Measurements from ENCODE around the gene STX18.
"Not testable (repeated sequence)": the region's sequence is repeated elsewhere in the genome, so short reads cannot be mapped to it uniquely, and the experiment has no call there.

Gene STX18

DNA sequence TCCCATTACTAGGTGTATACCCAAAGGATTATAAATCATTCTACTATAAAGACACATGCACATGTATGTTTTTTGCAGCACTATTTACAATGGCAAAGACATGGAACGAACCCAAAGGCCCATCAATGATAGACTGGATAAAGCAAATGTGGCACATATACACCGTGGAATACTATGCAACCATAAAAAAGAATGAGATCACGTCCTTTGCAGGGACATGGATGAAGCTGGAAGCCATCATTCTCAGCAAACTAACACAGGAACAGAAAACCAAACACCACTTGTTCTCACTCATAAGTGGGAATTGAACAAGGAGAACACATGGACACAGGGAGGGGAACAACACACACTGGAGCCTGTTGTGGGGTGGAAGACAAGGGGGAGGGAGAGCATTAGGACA is 31.2 kb downstream of the STX18 start:
- not testable (repeated sequence) for DNase-seq (ENCODE audit: low read depth in 2 of 2)

GRCh38 chr4:4509521-4509920 is 32.3 kb downstream of the STX18 start:
- DNase-seq (ENCODE audit: low read depth in 2 of 2): no peak

DNA sequence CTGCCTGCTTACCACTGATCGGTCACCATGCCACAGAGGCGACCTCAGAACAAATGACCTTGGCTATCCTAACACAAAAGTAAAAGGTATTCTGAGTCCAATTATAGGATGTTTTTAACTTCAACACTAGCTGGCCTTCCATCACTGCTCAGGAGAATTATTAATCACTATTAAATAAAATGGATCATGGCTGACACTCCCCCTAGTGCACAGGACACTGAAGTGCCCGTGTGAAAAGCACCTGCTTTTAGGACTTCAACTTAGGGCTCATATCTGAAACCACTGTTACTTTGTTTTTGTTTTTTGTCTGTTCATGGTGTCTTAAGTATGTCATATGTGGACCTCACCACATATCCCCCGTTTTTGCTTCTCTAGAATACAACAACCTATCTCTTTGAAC is 33.9 kb downstream of the STX18 start:
- no peak for DNase-seq (ENCODE audit: low read depth in 2 of 2)

- DNase-seq (ENCODE audit: low read depth in 2 of 2): no peak
Observed at GRCh38 chr4:4507403-4507802, 34.4 kb downstream of the STX18 start.

- DNase-seq (ENCODE audit: low read depth in 2 of 2): no peak
Observed at GRCh38 chr4:4506961-4507360, 34.9 kb downstream of the STX18 start.

DNA sequence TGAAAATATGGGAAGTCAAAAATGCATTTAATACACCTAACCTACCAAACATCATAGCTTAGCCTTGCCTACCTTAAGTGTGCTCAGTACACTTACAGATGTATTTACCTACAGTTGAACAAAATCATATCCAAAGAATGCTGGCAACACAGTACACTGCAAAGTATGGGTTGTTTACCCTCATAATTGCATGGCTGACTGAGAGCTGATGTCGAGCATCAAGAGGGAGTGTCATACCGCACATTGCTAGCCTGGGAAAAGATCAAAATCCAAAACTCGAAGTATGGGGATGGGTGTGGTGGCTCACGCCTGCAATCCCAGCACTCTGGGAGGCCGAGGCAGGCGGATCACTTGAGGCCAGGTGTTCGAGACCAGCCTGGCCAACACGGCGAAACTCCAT is 36.6 kb downstream of the STX18 start:
- not testable (repeated sequence) for DNase-seq (ENCODE audit: low read depth in 2 of 2)

DNA sequence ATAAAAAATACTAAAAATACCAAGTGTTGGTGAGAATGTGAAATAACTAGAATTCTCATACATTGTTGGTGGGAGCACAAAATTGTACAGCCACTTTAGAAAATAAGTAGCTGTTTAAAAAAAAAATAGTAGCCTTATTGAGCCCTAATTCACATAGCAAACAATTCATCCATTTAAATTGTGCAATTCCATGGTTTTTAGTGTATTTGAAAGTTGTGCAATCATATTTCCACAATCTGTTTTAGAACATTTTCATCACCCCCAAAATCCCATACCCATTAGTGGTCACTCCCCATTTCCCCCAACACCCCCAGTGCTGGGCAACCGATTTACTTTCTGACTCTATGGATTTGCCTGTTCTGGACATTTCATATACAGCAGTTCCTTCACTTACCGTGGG is 37.1 kb downstream of the STX18 start:
- DNase-seq (ENCODE audit: low read depth in 2 of 2): no peak

DNA sequence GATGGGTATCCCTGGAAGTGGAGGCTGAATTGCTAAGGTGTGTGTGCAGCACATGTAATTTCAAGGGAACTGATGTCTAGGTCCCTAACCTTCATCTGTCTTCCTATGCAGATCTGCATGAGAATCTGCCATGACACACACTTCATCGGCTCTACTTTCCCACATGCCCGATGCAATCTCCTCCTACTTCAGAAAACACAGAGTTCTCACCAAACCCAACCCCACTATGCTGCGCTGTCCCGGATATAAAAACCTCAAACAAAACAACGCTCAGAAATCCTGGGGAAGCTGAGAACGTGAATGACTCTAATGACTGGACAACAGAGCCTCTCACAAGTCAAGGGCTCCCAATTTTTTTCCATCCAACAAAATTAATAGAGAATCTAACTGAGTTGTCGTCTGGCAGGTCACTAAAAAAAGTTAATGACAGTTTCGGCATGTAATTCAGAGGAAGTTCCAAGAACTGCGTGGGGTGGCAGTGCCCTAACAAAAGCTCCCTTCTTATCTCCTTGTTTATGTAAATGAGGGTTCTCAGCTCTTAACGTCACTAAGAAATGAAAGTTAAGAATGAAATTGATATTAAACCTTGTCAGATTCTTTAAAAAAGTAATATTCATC is 39.0 kb downstream of the STX18 start:
- DNase-seq (ENCODE audit: low read depth in 2 of 2): no peak

DNA sequence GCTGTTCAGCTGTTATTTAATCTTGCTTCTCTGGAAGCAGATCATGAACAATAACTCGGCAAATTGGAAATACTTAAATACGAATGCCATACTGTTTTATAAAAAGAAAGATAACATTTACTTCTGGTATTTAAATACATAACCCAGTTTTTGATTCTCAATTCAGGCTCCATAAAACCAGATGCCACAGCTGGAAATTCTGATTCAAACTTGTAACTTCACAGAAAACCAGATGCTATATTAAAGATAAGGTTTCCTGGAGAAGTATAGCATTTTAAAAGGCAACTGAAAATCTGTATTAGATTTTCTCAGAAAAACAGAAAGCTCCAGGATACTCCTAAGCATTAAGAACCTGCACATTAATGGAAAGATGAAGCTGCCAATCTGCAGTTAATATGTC is 40.2 kb downstream of the STX18 start:
- DNase-seq (ENCODE audit: low read depth in 2 of 2): no peak

GRCh38 chr4:4499438-4500123 is 42.3 kb downstream of the STX18 start:
- DNase-seq (ENCODE audit: low read depth in 2 of 2): no peak

GRCh38 chr4:4496592-4497372 is 45.1 kb downstream of the STX18 start:
- no peak for DNase-seq (ENCODE audit: low read depth in 2 of 2)

GRCh38 chr4:4494882-4495281 is 47.0 kb downstream of the STX18 start:
- no peak for DNase-seq (ENCODE audit: low read depth in 2 of 2)

DNA sequence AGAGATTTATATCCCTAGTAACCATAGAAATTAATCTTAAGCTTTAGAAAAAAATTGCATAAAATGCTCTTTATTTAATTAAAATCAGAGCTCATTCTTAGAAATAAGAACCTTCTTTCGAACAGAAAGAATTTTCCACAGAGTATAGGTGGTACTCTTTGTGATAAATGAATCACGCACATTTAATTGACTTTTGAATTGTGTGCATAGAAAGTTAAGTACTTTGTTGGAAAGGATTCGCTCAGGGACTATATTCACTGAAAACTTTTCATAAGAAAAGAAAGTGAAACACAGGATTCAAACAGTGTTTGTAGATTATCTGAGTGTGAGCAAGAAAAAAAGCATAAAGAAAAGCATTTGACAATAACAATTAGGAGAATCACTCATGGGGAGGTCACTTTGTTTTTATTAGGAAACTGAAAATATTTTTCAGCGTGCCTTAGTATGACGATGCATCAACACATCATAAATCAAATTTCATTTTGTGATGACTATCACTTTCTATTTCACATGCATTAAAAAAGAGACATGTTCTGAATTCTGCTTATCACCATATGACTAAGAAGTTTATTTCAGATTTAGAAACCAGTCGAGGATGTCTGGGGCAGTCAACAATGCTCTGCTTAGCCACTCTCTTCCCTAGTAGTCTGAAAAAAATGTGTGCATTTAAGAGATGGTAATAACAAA is 49.5 kb downstream of the STX18 start:
- DNase-seq (ENCODE audit: low read depth in 2 of 2): no peak

GRCh38 chr4:4491396-4491893 is 50.4 kb downstream of the STX18 start:
- no peak for DNase-seq (ENCODE audit: low read depth in 2 of 2)

DNA sequence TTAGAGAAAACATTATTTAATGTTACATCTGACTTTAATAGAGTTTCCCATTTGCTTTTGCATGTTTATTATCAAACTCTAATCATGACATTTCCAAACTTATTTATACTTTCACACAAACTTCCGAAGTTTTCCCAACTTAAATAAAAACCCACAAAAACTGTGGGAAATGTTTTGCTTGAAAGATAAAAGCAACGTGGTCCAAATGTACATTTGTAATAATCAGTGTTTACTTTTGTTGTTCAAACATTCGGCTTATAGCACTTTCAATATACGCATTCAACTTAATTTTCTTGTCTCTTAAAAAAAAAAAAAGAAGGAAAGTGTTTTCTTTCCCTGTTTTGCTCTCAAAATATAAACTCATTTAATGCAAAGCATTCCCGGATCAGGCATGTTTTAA is 51.0 kb downstream of the STX18 start:
- DNase-seq (ENCODE audit: low read depth in 2 of 2): no peak

DNA sequence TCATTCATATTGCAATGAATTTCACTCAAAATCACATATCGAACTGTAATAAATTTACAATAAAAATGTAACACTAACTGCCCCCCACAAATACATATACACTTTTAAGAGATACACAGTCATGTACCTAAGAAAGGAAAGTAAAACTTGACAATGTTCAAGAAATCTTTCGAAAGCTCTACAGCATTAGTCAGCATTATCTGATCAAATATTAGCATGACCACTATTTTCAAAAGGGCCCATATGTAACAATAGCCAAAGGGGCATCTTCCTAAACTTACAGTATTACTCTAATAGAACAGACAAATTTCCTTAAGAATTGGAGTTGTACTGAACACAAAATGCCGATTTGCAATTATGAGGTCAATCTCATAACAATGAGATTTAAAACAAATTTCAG is 51.8 kb downstream of the STX18 start:
- DNase-seq (ENCODE audit: low read depth in 2 of 2): no peak

DNA sequence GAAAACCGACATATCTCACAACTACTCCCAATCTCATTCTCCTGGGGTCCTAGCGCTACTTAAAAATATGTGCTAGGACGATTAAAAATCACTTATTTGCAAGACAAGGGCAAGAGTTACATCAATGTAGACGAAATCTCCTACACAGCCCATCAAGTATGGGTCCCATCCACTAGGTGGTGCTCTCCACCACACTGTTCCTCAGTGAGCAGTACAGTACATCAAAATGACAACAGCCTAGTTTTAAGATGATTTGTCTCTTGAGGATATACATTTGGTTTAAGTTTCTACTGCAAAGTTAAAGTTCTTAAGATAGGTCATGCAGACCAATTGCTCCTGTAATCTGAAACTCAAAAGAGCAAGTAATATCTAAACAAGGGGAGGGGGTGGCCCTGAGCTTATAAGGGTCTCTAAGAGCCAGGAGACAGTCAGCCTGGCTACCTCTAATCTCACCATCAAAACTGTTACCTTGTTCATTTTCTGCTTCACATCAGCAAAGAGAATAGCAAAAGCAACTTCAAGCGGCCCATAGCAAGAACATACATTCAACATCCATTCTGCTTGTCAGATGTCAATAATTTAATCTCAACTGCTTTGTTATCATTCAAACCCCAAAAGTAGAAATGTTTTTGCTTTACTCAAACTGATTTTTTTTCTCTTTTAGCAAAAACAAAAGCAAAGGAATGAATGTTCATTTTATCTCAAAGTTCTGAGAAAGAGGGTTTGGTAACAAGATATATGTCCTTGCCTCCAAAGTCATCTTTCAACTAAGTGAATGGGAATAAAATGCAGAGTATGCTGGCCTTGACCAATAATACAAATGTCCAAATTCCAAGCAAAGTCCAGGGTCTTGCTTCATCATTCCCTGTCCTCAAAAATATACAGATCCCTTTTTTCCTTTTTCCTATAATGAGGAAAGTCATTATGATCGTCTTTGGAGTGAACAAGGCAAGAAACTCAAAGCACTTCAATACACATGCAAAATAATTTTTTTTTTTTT is 53.1 kb downstream of the STX18 start:
- peak; percentile 30 to 44 for DNase-seq (ENCODE audit: low read depth in 2 of 2)

DNA sequence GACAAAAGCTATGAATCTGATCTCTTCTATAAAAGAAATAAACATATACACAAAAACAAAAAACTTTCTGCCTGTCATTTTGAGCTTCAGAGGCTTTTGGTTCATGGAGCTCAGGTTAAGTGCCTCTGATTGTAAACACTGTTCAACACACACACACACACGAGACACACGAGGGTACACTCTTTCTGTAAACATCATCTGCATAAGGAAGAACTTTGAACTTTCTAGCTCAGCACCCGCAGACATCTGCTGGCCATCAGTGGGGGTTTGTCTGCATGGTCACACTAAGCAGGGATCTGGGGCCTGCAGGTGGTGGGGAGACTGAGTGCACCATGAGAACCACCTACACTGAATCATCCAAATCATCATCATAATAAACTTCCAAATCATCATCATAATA is 54.9 kb downstream of the STX18 start:
- no peak for DNase-seq (ENCODE audit: low read depth in 2 of 2)

GRCh38 chr4:4485806-4486205 is 56.0 kb downstream of the STX18 start:
- DNase-seq (ENCODE audit: low read depth in 2 of 2): no peak

DNA sequence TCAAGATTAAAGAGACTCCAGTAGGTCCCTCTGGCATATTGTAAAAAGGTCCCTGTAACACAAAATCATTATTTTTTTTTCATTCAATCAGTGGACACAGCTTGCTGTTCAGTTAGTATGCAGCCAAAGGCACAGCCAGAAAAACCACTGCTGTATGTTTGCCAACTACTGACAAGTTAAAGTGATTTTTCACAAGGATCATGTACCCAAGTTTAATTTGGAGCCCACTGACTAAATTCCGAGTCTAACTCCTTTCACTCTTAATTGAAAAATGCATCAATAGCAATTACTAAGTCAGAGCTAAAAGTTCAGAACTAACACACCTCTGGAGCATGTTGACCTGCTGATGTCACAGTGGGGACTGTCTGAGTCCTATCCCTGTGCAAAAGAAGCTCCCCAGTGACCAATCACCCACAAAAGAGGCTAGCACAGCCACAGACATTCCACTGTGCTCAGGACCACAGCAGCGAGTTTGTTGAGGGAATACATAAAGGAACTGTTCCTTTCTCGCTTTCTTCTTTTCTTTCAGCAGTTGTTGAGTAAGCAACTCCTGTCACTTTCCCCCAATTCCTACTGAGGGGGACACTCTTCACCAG is 60.4 kb downstream of the STX18 start:
- DNase-seq (ENCODE audit: low read depth in 2 of 2): no peak
